Stimulated activated CD4-positive, alpha-beta T cell treated with anti-CD3 and anti-CD28 coated beads, Interleukin-15, amount 100 ng/mL, for 24 hours (primary cell): ENCODE results near the gene CCDC177.

ENCODE experiments used
- DNase-seq: peaks from one replicate; pipeline ENCODE4 v3.0.0-alpha.2; 2020

CCDC177 gene

DNA sequence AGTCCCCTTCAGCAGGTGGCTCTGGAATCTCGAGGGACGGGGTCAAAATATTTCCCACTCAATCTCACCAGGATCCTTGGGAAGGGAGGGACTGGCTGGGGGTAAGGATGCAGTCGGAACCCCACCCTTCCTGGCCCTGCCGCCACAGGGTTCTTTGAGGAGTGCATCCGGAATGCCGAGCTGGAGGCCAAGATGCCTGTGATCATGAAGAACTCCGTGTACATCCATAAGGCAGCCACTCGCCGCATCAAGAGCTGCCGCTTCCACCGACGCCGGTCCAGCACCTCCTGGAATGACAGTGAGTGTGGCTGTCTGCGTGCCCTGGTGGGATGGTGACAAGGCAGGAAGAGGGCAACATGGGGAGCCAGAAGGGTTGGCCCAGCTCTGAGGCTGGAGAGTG lies 47.0 kb downstream of the CCDC177 start:
- DNase-seq, result no peak

DNA sequence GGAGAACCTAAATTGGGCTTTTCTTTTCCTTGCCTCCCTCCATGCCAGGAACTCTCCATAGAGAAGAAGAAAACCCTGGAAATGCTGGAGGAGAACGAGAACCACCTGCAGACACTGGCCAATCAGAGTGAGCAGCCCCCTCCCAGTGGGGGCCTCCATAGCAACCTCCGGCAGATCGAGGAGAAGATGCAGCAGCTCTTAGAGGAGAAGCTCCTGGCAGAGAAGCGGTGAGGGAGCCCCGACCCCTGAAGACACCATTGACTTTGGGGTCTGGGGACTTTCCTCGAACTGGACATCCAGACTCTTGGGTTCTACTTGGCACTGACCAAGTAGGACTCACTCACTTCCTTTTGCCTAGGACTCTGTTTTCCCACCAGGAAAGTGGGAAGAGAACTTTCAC lies 48.8 kb downstream of the CCDC177 start:
- DNase-seq, result no peak

DNA sequence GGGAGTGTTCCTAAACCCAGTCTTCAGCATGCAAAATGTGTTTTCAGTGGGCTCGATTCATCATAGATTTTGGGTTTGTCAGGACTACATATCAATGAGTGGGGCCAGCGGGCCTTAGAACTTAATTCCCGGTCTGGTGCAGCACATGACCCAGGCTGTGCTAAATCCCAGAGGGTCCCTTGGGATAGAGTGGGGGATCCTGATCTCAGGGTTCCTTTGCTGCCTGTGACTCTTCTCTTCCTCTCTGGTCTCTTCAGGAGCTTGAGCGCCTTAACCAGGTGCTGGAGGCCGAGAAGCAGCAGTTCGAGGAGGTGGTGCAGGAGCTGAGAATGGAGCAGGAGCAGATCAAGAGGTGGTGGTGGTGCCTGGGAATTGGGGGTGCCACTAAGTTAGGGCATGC lies 52.6 kb downstream of the CCDC177 start:
- DNase-seq, result no peak
